ENCODE results near the gene P3H4. TPM values are rescaled to one million over a fixed set of nuclear protein-coding genes. Genes with fewer than 3 reads are reported as not detected.

The P3H4 gene
- total RNA-seq, 1 experiment from 2014 or later: 24.0 TPM

- H3K36me3 Mint-ChIP-seq (ENCODE audit: insufficient read depth in 1 of 3, low read depth in 3 of 3): peaks cover under 1 to 13% (median 7%) of the 10 kb centered on the region in 3 experiments; a peak in 5 of 7 replicates
- no peak within 1 kb of the TSS for H3K23ac ChIP-seq (ENCODE audit: insufficient read length, low read depth, low read length)
- no CpG with 5 or more reads among the region's 15 CpGs for WGBS (ENCODE audit: extremely low coverage, insufficient read length, low lambda C conversion rate)
These were observed 26.2 kb upstream of the P3H4 start, which contains the start of gene KLHL10 for GRCh38 chr17:41837761-41838538. KLHL10 (plus strand) TSS chr17:41837825; CDS start chr17:41837933, 108 bp downstream.

More at GRCh38 chr17:41837761-41838538, 26.2 kb upstream of the P3H4 start, which contains the start of gene KLHL10:
- peaks cover 5% of the 10 kb centered on the region for H3K23me2 ChIP-seq (ENCODE audit: insufficient read length, low read depth, low read length, poor library complexity, severe bottlenecking)
- H3K9ac ChIP-seq (ENCODE audit: extremely low read depth, insufficient read length, low read length): no peak within 1 kb of the TSS
- peaks cover 2% of the 10 kb centered on the region for H4K20me1 ChIP-seq (ENCODE audit: control insufficient read depth, insufficient read depth, insufficient read length)
- no peak within 1 kb of the TSS for H3K56ac ChIP-seq (ENCODE audit: insufficient read length, low read depth, low read length)
- H3K27ac ChIP-seq (ENCODE audit: insufficient read length, low read depth, low read length): no peak within 1 kb of the TSS
- H3K9me3 ChIP-seq (ENCODE audit: control insufficient read depth, low read depth, low read length): no peaks in the 10 kb centered on the region
- no peak within 1 kb of the TSS for H2BK15ac ChIP-seq (ENCODE audit: low read depth, low read length)
- H3K4me1 ChIP-seq (ENCODE audit: insufficient read depth, low read length): no peaks in the 10 kb centered on the region
- H2AK5ac ChIP-seq (ENCODE audit: insufficient read length, low read length): no peak within 1 kb of the TSS
- no peak within 1 kb of the TSS for H3K14ac ChIP-seq (ENCODE audit: insufficient read depth, low read length)
- DNase-seq: no peak
- no peak within 1 kb of the TSS for H2AFZ ChIP-seq (ENCODE audit: low read length)
- no peak within 1 kb of the TSS for H2BK20ac ChIP-seq (ENCODE audit: low read depth, low read length, poor library complexity, severe bottlenecking)
- no peak within 1 kb of the TSS for H4K8ac ChIP-seq (replicated peaks; ENCODE audit: insufficient read length, low read depth, low read length)
- no peak within 1 kb of the TSS for H3K18ac ChIP-seq (ENCODE audit: insufficient read length, low read depth, low read length)
- no peaks in the 10 kb centered on the region for H3K79me2 ChIP-seq (ENCODE audit: insufficient read depth, low read length)
- no peak within 1 kb of the TSS for H4K5ac ChIP-seq (ENCODE audit: insufficient read length, low read depth, low read length)
- no peak for TF ChIP-seq CTCF (conservative IDR thresholded peaks at IDR 0.05)
- no peak within 1 kb of the TSS for H3K4me2 ChIP-seq (ENCODE audit: insufficient read depth, insufficient read length, low read length)
- peak within 1 kb of the TSS; percentile 83 to 88 for H3K4me3 Mint-ChIP-seq
- H3K9me3 Mint-ChIP-seq: no peaks in the 10 kb centered on the region
- H2BK5ac ChIP-seq (ENCODE audit: insufficient read length, low read length): no peak within 1 kb of the TSS
- peaks cover 10 to 12% of the 10 kb centered on the region in 2 experiments for H3K4me1 Mint-ChIP-seq
- H2BK120ac ChIP-seq (ENCODE audit: low read depth, low read length, poor library complexity, severe bottlenecking): no peak within 1 kb of the TSS
- H3T11ph ChIP-seq (ENCODE audit: low read length): no peak within 1 kb of the TSS
- H2BK12ac ChIP-seq (ENCODE audit: insufficient read length, low read depth, low read length): no peak within 1 kb of the TSS
- no peaks in the 10 kb centered on the region for H3K79me1 ChIP-seq (ENCODE audit: insufficient read depth, low read depth, low read length, poor library complexity, severe bottlenecking)
- H4K91ac ChIP-seq (ENCODE audit: insufficient read length, low read depth, low read length): no peak within 1 kb of the TSS
- no peak within 1 kb of the TSS for H3K4ac ChIP-seq (ENCODE audit: low read depth, low read length)
- no peak within 1 kb of the TSS for H3K27ac Mint-ChIP-seq
- peaks cover 16% of the 10 kb centered on the region for H3K27me3 Mint-ChIP-seq (ENCODE audit: low read depth)
- no peaks in the 10 kb centered on the region for H3K27me3 ChIP-seq (ENCODE audit: insufficient read depth, low read length)

Data from H9 (cell line).